ENCODE results near the gene CYP26A1.
"Not testable (repeated sequence)": the region's sequence is repeated elsewhere in the genome, so short reads cannot be mapped to it uniquely, and the experiment has no call there.

Gene CYP26A1

GRCh38 chr10:93096901-93097300, 23.2 kb downstream of the CYP26A1 start:
- no peaks in the 10 kb centered on the region for H3K27me3 ChIP-seq (ENCODE audit: control insufficient read depth, insufficient read depth, low read length, poor library complexity, severe bottlenecking)
- H3K4me1 ChIP-seq (ENCODE audit: control insufficient read depth, insufficient read depth, low read length): no peaks in the 10 kb centered on the region
- no peaks in the 10 kb centered on the region for H3K9me3 ChIP-seq (ENCODE audit: control insufficient read depth, low read length)
- 87 to 88% methylated on average over 5 of the region's 5 CpGs for WGBS, 2 experiments
- no peak overlapping the region for H3K4me3 ChIP-seq (ENCODE audit: insufficient read depth, low read depth, low read length)
- no peak overlapping the region for H3K27ac ChIP-seq (ENCODE audit: insufficient read depth, low read depth, low read length, poor library complexity, severe bottlenecking)
- no peaks in the 10 kb centered on the region for H3K36me3 ChIP-seq (ENCODE audit: control insufficient read depth, insufficient read depth, low read length)

DNA sequence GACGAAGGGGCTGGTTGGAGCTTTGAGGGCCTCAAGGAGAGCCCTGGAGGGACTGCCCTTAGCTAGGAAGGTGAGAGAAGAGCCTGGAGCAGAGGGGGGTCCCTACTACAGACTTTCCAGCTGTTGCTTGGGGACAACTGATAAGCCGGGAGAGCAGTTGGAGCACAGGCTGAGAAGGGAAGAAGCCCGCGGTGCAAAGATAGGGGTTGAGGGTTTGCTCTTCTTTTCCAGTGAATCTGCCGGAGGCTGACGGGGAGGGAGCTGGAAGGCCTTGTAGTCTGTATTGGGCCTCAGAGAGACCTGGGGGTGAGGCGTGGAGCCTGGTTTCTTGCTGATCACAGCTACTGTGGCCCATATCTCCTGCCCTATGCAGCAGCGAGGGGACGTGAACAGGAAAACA, 23.7 kb downstream of the CYP26A1 start:
- H3K27me3 ChIP-seq (ENCODE audit: control insufficient read depth, insufficient read depth, low read length, poor library complexity, severe bottlenecking): no peaks in the 10 kb centered on the region
- H3K9me3 ChIP-seq (ENCODE audit: control insufficient read depth, low read length): no peaks in the 10 kb centered on the region
- no peak overlapping the region for H3K4me3 ChIP-seq (ENCODE audit: insufficient read depth, low read depth, low read length)
- no peak overlapping the region for H3K27ac ChIP-seq (ENCODE audit: insufficient read depth, low read depth, low read length, poor library complexity, severe bottlenecking)
- 81% methylated on average over 9 of the region's 9 CpGs for WGBS, 2 experiments
- H3K36me3 ChIP-seq (ENCODE audit: control insufficient read depth, insufficient read depth, low read length): no peaks in the 10 kb centered on the region
- no peaks in the 10 kb centered on the region for H3K4me1 ChIP-seq (ENCODE audit: control insufficient read depth, insufficient read depth, low read length)

DNA sequence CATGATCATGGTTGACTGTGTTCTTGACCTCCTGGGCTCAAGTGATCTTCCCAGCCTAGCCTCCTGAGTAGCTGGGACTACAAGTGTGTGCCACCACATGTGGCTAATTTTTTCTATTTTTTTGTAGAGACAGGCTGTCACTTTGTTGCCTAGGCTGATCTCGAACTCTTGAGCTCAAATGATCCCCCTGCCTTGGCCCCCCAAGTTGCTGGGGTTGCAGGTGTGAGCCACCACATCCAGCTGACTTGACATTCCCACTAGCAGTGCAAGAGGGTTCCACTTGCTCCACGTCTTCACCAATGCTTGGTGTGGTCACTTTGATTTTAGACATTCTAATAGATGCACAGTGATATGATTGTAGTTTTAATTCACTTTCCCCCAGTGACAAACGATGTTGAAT, 25.1 kb downstream of the CYP26A1 start:
- Histone ChIP-seq H3K27ac (ENCODE audit: insufficient read depth, low read depth, low read length, poor library complexity, severe bottlenecking) (no peak overlapping the region), H3K27me3 (ENCODE audit: control insufficient read depth, insufficient read depth, low read length, poor library complexity, severe bottlenecking) (no peaks in the 10 kb centered on the region), H3K4me3 (ENCODE audit: insufficient read depth, low read depth, low read length) (no peak overlapping the region), H3K9me3 (ENCODE audit: control insufficient read depth, low read length) (no peaks in the 10 kb centered on the region), H3K4me1 (ENCODE audit: control insufficient read depth, insufficient read depth, low read length) (no peaks in the 10 kb centered on the region), H3K36me3 (ENCODE audit: control insufficient read depth, insufficient read depth, low read length) (no peaks in the 10 kb centered on the region)
- 92 to 98% methylated on average over 3 of the region's 3 CpGs for WGBS, 2 experiments

- Histone ChIP-seq H3K4me3 (ENCODE audit: insufficient read depth, low read depth, low read length) (no peak overlapping the region), H3K27me3 (ENCODE audit: control insufficient read depth, insufficient read depth, low read length, poor library complexity, severe bottlenecking) (no peaks in the 10 kb centered on the region), H3K36me3 (ENCODE audit: control insufficient read depth, insufficient read depth, low read length) (no peaks in the 10 kb centered on the region), H3K27ac (ENCODE audit: insufficient read depth, low read depth, low read length, poor library complexity, severe bottlenecking) (no peak overlapping the region), H3K9me3 (ENCODE audit: control insufficient read depth, low read length) (no peaks in the 10 kb centered on the region), H3K4me1 (ENCODE audit: control insufficient read depth, insufficient read depth, low read length) (no peaks in the 10 kb centered on the region)
- WGBS, 2 experiments: 93 to 95% methylated on average over 7 of the region's 7 CpGs
These were observed 26.0 kb downstream of the CYP26A1 start for GRCh38 chr10:93099670-93100069.

DNA sequence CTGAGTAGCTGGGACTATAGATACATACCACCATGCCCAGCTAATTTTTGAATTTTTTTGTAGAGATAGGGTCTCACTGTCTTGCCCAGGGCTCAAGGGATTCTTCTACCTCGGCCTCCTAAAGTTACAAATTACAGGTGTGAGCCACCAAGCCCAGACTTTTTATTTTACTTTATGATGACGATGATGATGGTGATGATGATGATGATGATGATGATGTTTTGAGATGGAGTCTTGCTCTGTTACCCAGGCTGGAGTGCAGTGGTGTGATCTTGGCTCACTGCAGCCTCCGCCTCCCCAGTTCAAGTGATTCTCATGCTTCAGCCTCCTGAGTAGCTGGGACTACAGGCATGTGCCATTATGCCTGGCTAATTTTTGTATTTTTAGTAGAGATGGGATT, 27.5 kb downstream of the CYP26A1 start:
- not testable (repeated sequence) for H3K9me3 ChIP-seq (ENCODE audit: control insufficient read depth, low read length); H3K27me3 ChIP-seq (ENCODE audit: control insufficient read depth, insufficient read depth, low read length, poor library complexity, severe bottlenecking); H3K36me3 ChIP-seq (ENCODE audit: control insufficient read depth, insufficient read depth, low read length); H3K27ac ChIP-seq (ENCODE audit: insufficient read depth, low read depth, low read length, poor library complexity, severe bottlenecking); H3K4me1 ChIP-seq (ENCODE audit: control insufficient read depth, insufficient read depth, low read length); H3K4me3 ChIP-seq (ENCODE audit: insufficient read depth, low read depth, low read length)
- 93 to 95% methylated on average over 3 of the region's 3 CpGs for WGBS, 2 experiments

DNA sequence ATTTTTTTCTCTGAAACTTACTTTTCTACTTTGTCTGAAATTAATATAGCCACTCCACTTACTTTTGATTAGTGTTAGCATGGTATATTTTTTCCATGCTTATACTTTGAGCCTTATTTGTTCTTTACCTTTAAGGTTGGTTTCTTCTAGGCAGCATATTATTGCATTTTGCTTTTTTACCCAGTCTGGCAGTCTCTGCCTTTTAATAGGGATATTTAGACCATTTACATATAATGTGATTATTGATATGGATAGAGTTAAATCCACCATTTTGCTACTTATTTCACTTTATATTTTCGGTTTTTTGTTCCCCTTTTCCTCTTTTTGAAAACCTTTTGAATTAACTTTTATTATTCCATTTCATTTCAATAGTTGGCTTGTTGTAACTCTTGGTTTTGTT, 30.3 kb downstream of the CYP26A1 start:
- H3K36me3 ChIP-seq (ENCODE audit: control insufficient read depth, insufficient read depth, low read length): no peaks in the 10 kb centered on the region
- no peaks in the 10 kb centered on the region for H3K9me3 ChIP-seq (ENCODE audit: control insufficient read depth, low read length)
- H3K27ac ChIP-seq (ENCODE audit: insufficient read depth, low read depth, low read length, poor library complexity, severe bottlenecking): no peak overlapping the region
- H3K4me3 ChIP-seq (ENCODE audit: insufficient read depth, low read depth, low read length): no peak overlapping the region
- WGBS, 2 experiments: no CpG with 5 or more reads among the region's 1 CpG
- no peaks in the 10 kb centered on the region for H3K27me3 ChIP-seq (ENCODE audit: control insufficient read depth, insufficient read depth, low read length, poor library complexity, severe bottlenecking)
- no peaks in the 10 kb centered on the region for H3K4me1 ChIP-seq (ENCODE audit: control insufficient read depth, insufficient read depth, low read length)

GRCh38 chr10:93106631-93107072, 33.0 kb downstream of the CYP26A1 start:
- no peaks in the 10 kb centered on the region for H3K9me3 ChIP-seq (ENCODE audit: control insufficient read depth, low read length)
- H3K4me1 ChIP-seq (ENCODE audit: control insufficient read depth, insufficient read depth, low read length): no peaks in the 10 kb centered on the region
- H3K27me3 ChIP-seq (ENCODE audit: control insufficient read depth, insufficient read depth, low read length, poor library complexity, severe bottlenecking): no peaks in the 10 kb centered on the region
- no peaks in the 10 kb centered on the region for H3K36me3 ChIP-seq (ENCODE audit: control insufficient read depth, insufficient read depth, low read length)
- H3K4me3 ChIP-seq (ENCODE audit: insufficient read depth, low read depth, low read length): no peak overlapping the region
- no peak overlapping the region for H3K27ac ChIP-seq (ENCODE audit: insufficient read depth, low read depth, low read length, poor library complexity, severe bottlenecking)
- whole genome bisulfite sequencing, 2 experiments: 83 to 92% methylated on average over 2 of the region's 2 CpGs

GRCh38 chr10:93110472-93111146, 36.9 kb downstream of the CYP26A1 start:
- WGBS, 2 experiments: 93 to 96% methylated on average over 3 of the region's 3 CpGs

DNA sequence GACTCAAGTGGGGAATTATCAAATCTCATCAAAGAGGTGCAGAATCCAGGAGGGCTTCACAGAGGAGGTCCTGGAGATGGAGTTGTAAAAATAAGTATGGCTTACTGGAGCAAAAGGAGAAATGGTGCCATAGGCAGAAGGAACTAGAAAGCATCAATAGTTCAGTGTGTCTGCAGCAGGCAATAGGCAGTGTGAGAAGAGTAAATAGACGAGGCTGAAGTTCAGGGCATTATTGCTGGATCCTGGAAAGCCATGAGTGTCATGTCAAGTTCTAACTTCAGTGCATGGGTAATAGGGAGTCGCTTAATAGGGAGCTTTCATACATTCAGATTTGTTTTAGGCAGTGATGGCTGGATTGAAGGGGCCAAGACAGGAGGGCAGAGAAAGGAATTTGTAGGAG, 39.3 kb downstream of the CYP26A1 start:
- 90 to 96% methylated on average over 2 of the region's 2 CpGs for WGBS, 2 experiments
- H3K27ac ChIP-seq (ENCODE audit: insufficient read depth, low read depth, low read length, poor library complexity, severe bottlenecking): no peak overlapping the region
- H3K9me3 ChIP-seq (ENCODE audit: control insufficient read depth, low read length): no peaks in the 10 kb centered on the region
- no peak overlapping the region for H3K4me3 ChIP-seq (ENCODE audit: insufficient read depth, low read depth, low read length)
- H3K27me3 ChIP-seq (ENCODE audit: control insufficient read depth, insufficient read depth, low read length, poor library complexity, severe bottlenecking): no peaks in the 10 kb centered on the region
- H3K36me3 ChIP-seq (ENCODE audit: control insufficient read depth, insufficient read depth, low read length): no peaks in the 10 kb centered on the region
- no peaks in the 10 kb centered on the region for H3K4me1 ChIP-seq (ENCODE audit: control insufficient read depth, insufficient read depth, low read length)

More at GRCh38 chr10:93110472-93111146, 36.9 kb downstream of the CYP26A1 start:
- no peaks in the 10 kb centered on the region for H3K4me1 ChIP-seq (ENCODE audit: control insufficient read depth, insufficient read depth, low read length)
- no peaks in the 10 kb centered on the region for H3K27me3 ChIP-seq (ENCODE audit: control insufficient read depth, insufficient read depth, low read length, poor library complexity, severe bottlenecking)
- no peaks in the 10 kb centered on the region for H3K9me3 ChIP-seq (ENCODE audit: control insufficient read depth, low read length)
- H3K27ac ChIP-seq (ENCODE audit: insufficient read depth, low read depth, low read length, poor library complexity, severe bottlenecking): no peak overlapping the region
- H3K36me3 ChIP-seq (ENCODE audit: control insufficient read depth, insufficient read depth, low read length): no peaks in the 10 kb centered on the region
- H3K4me3 ChIP-seq (ENCODE audit: insufficient read depth, low read depth, low read length): no peak overlapping the region

- Histone ChIP-seq H3K36me3 (ENCODE audit: control insufficient read depth, insufficient read depth, low read length) (no peaks in the 10 kb centered on the region), H3K4me3 (ENCODE audit: insufficient read depth, low read depth, low read length) (no peak overlapping the region), H3K27ac (ENCODE audit: insufficient read depth, low read depth, low read length, poor library complexity, severe bottlenecking) (no peak overlapping the region), H3K4me1 (ENCODE audit: control insufficient read depth, insufficient read depth, low read length) (no peaks in the 10 kb centered on the region), H3K9me3 (ENCODE audit: control insufficient read depth, low read length) (no peaks in the 10 kb centered on the region), H3K27me3 (ENCODE audit: control insufficient read depth, insufficient read depth, low read length, poor library complexity, severe bottlenecking) (no peaks in the 10 kb centered on the region)
- WGBS, 2 experiments: 82 to 88% methylated on average over 3 to 4 of the region's 4 CpGs
These were observed 42.1 kb downstream of the CYP26A1 start for GRCh38 chr10:93115661-93116383.

Data from ectodermal cell (in vitro differentiated cells).